Pancreas (tissue), 10 donors: Measurements from ENCODE around the gene ANKRD23. TPM values are rescaled to one million over a fixed set of nuclear protein-coding genes. Genes with fewer than 3 reads are reported as not detected.
"Not testable (repeated sequence)": the region's sequence is repeated elsewhere in the genome, so short reads cannot be mapped to it uniquely, and the experiment has no call there.

Source experiments
- ATAC-seq, 4 donors: fragments of 200-7000 bp; cut with Tn5 transposase; one replicate each; pipeline versions ENCODE4 v1.8.0 to v1.9.1; 2020; ENCODE audit warnings: mild to moderate bottlenecking in 4 of 4, moderate library complexity in 4 of 4
- DNase-seq, 6 donors: peaks; one replicate each; pipeline ENCODE4 v3.0.0-alpha.2; 2020
- FAIRE-seq: peaks from 2 replicates; lab custom pipeline; 2012; peaks lifted over from hg19 to GRCh38; lab: Jason Lieb, UNC
- H3K27ac ChIP-seq, 4 donors: fragments of 200-600 bp; sonication (generic); 1 replicate in 3 of 4; 2 replicates in 1 of 4; pipeline versions ENCODE4 v1.5.0 to v1.8.0; 2020
- H3K27me3 ChIP-seq, 4 donors: fragments of 200-600 bp; one replicate each; pipeline ENCODE4 v1.8.0; 2021
- H3K36me3 ChIP-seq, 3 donors: fragments of 200-600 bp; sonication (generic) in 1 of 3; one replicate each; pipeline versions ENCODE4 v1.5.0 to v1.8.0; 2020 to 2021
- H3K4me1 ChIP-seq, 3 donors: fragments of 200-600 bp; one replicate each; pipeline ENCODE4 v1.8.0; 2021
- H3K4me3 ChIP-seq, 4 donors: fragments of 200-600 bp; sonication (generic) in 2 of 4; one replicate each; pipeline versions ENCODE4 v1.5.0 to v1.8.0; 2020 to 2021
- H3K9me3 ChIP-seq, 4 donors: fragments of 200-600 bp; one replicate each; pipeline ENCODE4 v1.8.0; 2021
- CTCF ChIP-seq, 4 donors: fragments of 200-600 bp; sonication (generic) in 3 of 4; IDR thresholded peaks; one replicate each; pipeline versions ENCODE4 v1.5.0 to v1.8.0; 2021; ENCODE audit warnings: antibody characterized with exemption in 4 of 4
- WGBS, 2 donors: extraction: QIAGEN DNeasy Blood & Tissue Kit; methylation state at CpG; one replicate each; pipeline ENCODE4 v1.1.7; 2013; 5-methylcytosine and 5-hydroxymethylcytosine counted together
- intact Hi-C, 3 donors: fragments of 100-400 bp; cut with DNase I; formaldehyde crosslinking; loops; one replicate each; pipeline versions ENCODE4 v1.11.1 to v1.14.2; 2022
- polyA plus RNA-seq, 2 donors: library from polyadenylated mRNA; stranded (reverse); fragments of 200-250 nt; gene quantifications; one replicate each; pipeline ENCODE4 v1.2.3, GENCODE V29; 2013
- total RNA-seq, 6 donors: library from RNA; stranded (reverse); fragmentation: NEBNext Ultra II Directional in 4 of 6; extraction: Animal tissue kit (Norgen Biotek cat#: 25700) in 4 of 6; gene quantifications; one replicate each; pipeline versions ENCODE4 v1.2.1 to v1.2.4, GENCODE V29; 2021 to 2023
- donor health status: healthy with polysubstance abuse.
- donor health status: DM: no; HTN: no; CAD: no; lungs with moderate emphysema.
- donor health status: DM: no; HTN: no; CAD: no.
- donor health status: control.
- donor health status: control.
- donor health status: Bipolar disorder and iron deficiency.
- donor health status: DM: yes; HTN: yes; CAD: no.
- donor health status: DM: no; HTN: no; CAD: no.
- donor health status: DM: no; HTN: no; CAD: no.
- donor health status: DM: yes; HTN: yes; CAD: no.

The ANKRD23 gene
- total RNA-seq (1 to 10 TPM in 5 of 6 donors, under 1 TPM in 1; 0.95 to 3.2 (median 2.4) TPM), polyA plus RNA-seq (10 to 100 TPM in 1 of 2 donors, 1 to 10 TPM in 1; 8.2 to 10.9 TPM)

GRCh38 chr2:96843538-96844268 lies at the start of gene ANKRD23:
ANKRD23 (minus strand) TSS chr2:96844021; CDS start chr2:96843992, 29 bp downstream.
- FAIRE-seq: no peak
- peaks cover 0 to 8% (median 0%) of the 10 kb centered on the region in 3 donors for H3K36me3 ChIP-seq
- no peaks in the 10 kb centered on the region for H3K4me1 ChIP-seq
- H3K27me3 ChIP-seq: no peaks in the 10 kb centered on the region
- intact Hi-C loops: no loop called here
- TF ChIP-seq CTCF (IDR thresholded peaks at IDR 0.05): no peak
- no peak for ATAC-seq
- no peak within 1 kb of the TSS for H3K4me3 ChIP-seq
- no peak for DNase-seq
- H3K9me3 ChIP-seq: no peaks in the 10 kb centered on the region
- WGBS, 2 donors: 94 to 97% methylated on average over 14 of the region's 14 CpGs
- no peak within 1 kb of the TSS for H3K27ac ChIP-seq

- FAIRE-seq: no peak
- no peak for TF ChIP-seq CTCF (IDR thresholded peaks at IDR 0.05)
- Histone ChIP-seq H3K27ac (no peak overlapping the region), H3K36me3 (no peaks in the 10 kb centered on the region), H3K9me3 (no peaks in the 10 kb centered on the region), H3K27me3 (no peaks in the 10 kb centered on the region), H3K4me1 (peaks cover 0 to 8% (median 6%) of the 10 kb centered on the region in 3 donors), H3K4me3 (no peak overlapping the region)
- DNase-seq: no peak
- ATAC-seq: peak in 1 of 4 donors; percentile 12
- intact Hi-C loops: no loop called here
- WGBS, 2 donors: 69 to 77% methylated on average over 11 of the region's 11 CpGs
Measured at GRCh38 chr2:96891591-96892333, 47.9 kb upstream of the ANKRD23 start.

DNA sequence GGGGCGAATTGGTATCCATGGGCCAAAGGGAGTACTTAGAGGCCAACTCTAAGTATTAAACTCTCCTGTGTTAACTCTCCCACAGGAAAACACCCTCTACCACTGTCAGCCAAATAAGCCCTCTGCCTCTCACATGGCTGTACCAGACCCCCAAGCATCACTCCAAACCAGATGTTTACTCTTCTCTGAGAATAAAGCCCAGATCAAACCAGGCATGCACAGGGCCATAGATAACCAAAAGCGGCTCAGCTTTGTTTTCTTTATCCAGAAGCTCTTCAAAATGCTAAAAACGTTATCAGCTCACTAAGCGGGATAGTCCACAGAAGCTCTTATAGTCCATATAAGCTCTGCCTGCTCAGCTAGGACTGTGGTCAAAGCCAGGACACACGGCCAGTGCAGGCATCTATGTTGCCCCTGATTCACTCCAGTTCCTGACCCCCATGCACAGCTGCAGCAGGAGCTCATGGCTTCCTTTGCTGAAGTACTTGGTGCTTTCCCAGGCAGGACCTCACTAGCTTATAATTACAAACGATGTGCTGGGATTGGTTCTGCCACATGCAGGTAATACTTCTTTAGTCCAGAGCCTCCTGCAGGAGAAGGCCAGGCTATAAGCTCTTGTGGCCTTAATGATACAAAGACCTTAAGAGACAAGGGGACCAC lies 47.0 kb upstream of the ANKRD23 start:
- ATAC-seq (no peak), FAIRE-seq (no peak), DNase-seq (no peak)
- Histone ChIP-seq H3K36me3 (no peaks in the 10 kb centered on the region), H3K4me3 (no peak overlapping the region), H3K4me1 (peaks cover 0 to 8% (median 6%) of the 10 kb centered on the region in 3 donors), H3K9me3 (no peaks in the 10 kb centered on the region), H3K27me3 (no peaks in the 10 kb centered on the region), H3K27ac (no peak overlapping the region)
- intact Hi-C loops: no loop called here
- 70 to 75% methylated on average over 6 of the region's 6 CpGs for WGBS, 2 donors
- TF ChIP-seq CTCF (IDR thresholded peaks at IDR 0.05): no peak

DNA sequence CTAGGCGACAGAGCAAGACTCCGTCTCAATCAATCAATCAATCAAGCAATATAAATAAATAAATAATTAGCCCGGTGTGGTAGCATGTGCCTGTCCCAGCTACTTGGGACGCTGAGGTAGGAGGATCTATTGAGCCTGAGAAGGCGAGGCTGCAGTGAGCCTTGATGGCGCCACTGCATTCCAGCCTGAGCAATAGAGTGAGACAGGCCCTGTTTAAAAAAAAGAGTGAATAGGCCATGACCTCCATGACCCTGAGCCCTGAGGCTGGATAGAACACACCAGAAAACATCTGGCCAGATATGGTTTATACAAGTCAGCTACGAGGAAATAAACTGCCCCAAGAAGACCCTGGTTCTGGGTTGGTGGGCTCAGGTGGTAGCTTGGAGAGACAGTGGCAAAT lies 46.4 kb upstream of the ANKRD23 start:
- H3K4me1 ChIP-seq: peaks cover 0 to 8% (median 6%) of the 10 kb centered on the region in 3 donors
- DNase-seq (no peak), ATAC-seq (no peak), FAIRE-seq (no peak)
- intact Hi-C loops: no loop called here
- H3K4me3 ChIP-seq: no peak overlapping the region
- 87 to 91% methylated on average over 7 of the region's 7 CpGs for WGBS, 2 donors
- H3K9me3 ChIP-seq: no peaks in the 10 kb centered on the region
- H3K27ac ChIP-seq: no peak overlapping the region
- H3K36me3 ChIP-seq: no peaks in the 10 kb centered on the region
- no peaks in the 10 kb centered on the region for H3K27me3 ChIP-seq
- TF ChIP-seq CTCF (IDR thresholded peaks at IDR 0.05): no peak

DNA sequence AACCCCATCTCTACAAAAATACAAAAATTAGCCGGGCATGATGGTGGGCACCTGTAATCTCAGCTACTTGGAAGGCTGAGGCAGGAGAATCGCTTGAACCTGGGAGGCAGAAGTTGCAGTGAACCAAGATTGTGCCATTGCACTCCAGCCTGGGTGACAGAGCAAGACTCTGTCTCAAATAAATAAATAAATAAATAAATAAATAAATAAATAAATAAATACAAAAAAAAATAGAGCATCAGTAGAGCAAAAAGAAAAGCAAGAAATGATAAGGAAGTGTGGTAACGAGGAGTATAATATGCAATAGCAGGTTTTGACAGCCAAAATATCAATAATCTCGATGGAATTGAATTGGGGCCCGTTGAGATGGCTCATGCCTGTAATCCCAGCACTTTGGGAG lies 45.7 kb upstream of the ANKRD23 start:
- intact Hi-C loops, FAIRE-seq, DNase-seq, H3K4me3 ChIP-seq, H3K9me3 ChIP-seq, H3K27ac ChIP-seq, H3K36me3 ChIP-seq, ATAC-seq, H3K27me3 ChIP-seq, H3K4me1 ChIP-seq: not testable (repeated sequence)
- 92 to 93% methylated on average over 5 of the region's 5 CpGs for WGBS, 2 donors
